Activated CD8-positive, alpha-beta T cell treated with anti-CD3 and anti-CD28 coated beads for 36 hours (primary cell): Measurements from ENCODE around the gene CORO2B. TPM values are rescaled to one million over a fixed set of nuclear protein-coding genes. Genes with fewer than 3 reads are reported as not detected.
"Not testable (repeated sequence)": the region's sequence is repeated elsewhere in the genome, so short reads cannot be mapped to it uniquely, and the experiment has no call there.

Experiments used
- ATAC-seq: fragments of 200-7000 bp; cut with Tn5 transposase; one replicate; pipeline ENCODE4 v1.10.0; 2021; ENCODE audit warnings: mild to moderate bottlenecking, moderate library complexity
- CTCF ChIA-PET: fragments of 350-600 bp; sonication (Branson Sonifier 250); formaldehyde crosslinking; loops from one replicate; lab custom pipeline; 2021; ENCODE audit warnings: antibody characterized with exemption; lab: Charles Lee
- POLR2A ChIA-PET: fragments of 350-600 bp; sonication (Branson Sonifier 250); formaldehyde crosslinking; loops from one replicate; lab custom pipeline; 2021; ENCODE audit warnings: antibody characterized with exemption; lab: Charles Lee
- DNase-seq: peaks from one replicate; pipeline ENCODE4 v3.0.0-alpha.2; 2020
- H3K27ac Mint-ChIP-seq: one replicate; pipeline ENCODE4 v1.8.0; 2021; ENCODE audit warnings: mild to moderate bottlenecking, mixed read lengths
- H3K27me3 Mint-ChIP-seq: one replicate; pipeline ENCODE4 v1.8.0; 2021; ENCODE audit warnings: mixed read lengths
- H3K36me3 Mint-ChIP-seq: one replicate; pipeline ENCODE4 v1.8.0; 2021; ENCODE audit warnings: low read depth, mixed read lengths
- H3K4me1 Mint-ChIP-seq: one replicate; pipeline ENCODE4 v1.8.0; 2021; ENCODE audit warnings: low read depth, mixed read lengths
- H3K4me3 Mint-ChIP-seq: one replicate; pipeline ENCODE4 v1.8.0; 2021; ENCODE audit warnings: mild to moderate bottlenecking, moderate library complexity, mixed read lengths
- H3K9me3 Mint-ChIP-seq: one replicate; pipeline ENCODE4 v1.8.0; 2021; ENCODE audit warnings: mixed read lengths
- intact Hi-C: fragments of 100-400 bp; cut with micrococcal nuclease; formaldehyde crosslinking; loops from one replicate; pipeline ENCODE4 v1.10.0; 2022
- total RNA-seq, 2 experiments: library from RNA; stranded (reverse); gene quantifications; one replicate each; pipeline ENCODE4 v1.2.3, GENCODE V29; 2021
- TF ChIP-seq, protein P1 (sequence below): fragments of 200-600 bp; IDR thresholded peaks from one replicate; pipeline ENCODE4 v1.8.0; 2022; ENCODE audit warnings: antibody characterized with exemption, mild to moderate bottlenecking

CORO2B gene
- total RNA-seq, 2 experiments from 2014 or later = not detected

GRCh38 chr15:68603951-68604350, 25.2 kb downstream of the CORO2B start:
- TF ChIP-seq, protein P1, sequence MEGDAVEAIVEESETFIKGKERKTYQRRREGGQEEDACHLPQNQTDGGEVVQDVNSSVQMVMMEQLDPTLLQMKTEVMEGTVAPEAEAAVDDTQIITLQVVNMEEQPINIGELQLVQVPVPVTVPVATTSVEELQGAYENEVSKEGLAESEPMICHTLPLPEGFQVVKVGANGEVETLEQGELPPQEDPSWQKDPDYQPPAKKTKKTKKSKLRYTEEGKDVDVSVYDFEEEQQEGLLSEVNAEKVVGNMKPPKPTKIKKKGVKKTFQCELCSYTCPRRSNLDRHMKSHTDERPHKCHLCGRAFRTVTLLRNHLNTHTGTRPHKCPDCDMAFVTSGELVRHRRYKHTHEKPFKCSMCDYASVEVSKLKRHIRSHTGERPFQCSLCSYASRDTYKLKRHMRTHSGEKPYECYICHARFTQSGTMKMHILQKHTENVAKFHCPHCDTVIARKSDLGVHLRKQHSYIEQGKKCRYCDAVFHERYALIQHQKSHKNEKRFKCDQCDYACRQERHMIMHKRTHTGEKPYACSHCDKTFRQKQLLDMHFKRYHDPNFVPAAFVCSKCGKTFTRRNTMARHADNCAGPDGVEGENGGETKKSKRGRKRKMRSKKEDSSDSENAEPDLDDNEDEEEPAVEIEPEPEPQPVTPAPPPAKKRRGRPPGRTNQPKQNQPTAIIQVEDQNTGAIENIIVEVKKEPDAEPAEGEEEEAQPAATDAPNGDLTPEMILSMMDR = no peak
- H3K27ac Mint-ChIP-seq = no peak overlapping the region
- H3K9me3 Mint-ChIP-seq = no peaks in the 10 kb centered on the region
- H3K27me3 Mint-ChIP-seq = peaks cover 2% of the 10 kb centered on the region
- CTCF ChIA-PET = no interaction called here
- POLR2A ChIA-PET = no interaction called here
- no peak for ATAC-seq
- H3K36me3 Mint-ChIP-seq = no peaks in the 10 kb centered on the region
- H3K4me3 Mint-ChIP-seq = no peak overlapping the region
- intact Hi-C loops = no loop called here
- no peak for DNase-seq
- H3K4me1 Mint-ChIP-seq = no peaks in the 10 kb centered on the region

- H3K4me1 Mint-ChIP-seq, CTCF ChIA-PET, H3K36me3 Mint-ChIP-seq, H3K27ac Mint-ChIP-seq, H3K27me3 Mint-ChIP-seq, DNase-seq, ATAC-seq, H3K4me3 Mint-ChIP-seq, POLR2A ChIA-PET, H3K9me3 Mint-ChIP-seq, intact Hi-C loops: not testable (repeated sequence)
These were observed 26.2 kb downstream of the CORO2B start for GRCh38 chr15:68604840-68605478.

GRCh38 chr15:68606375-68606774, 27.6 kb downstream of the CORO2B start:
- ChIA-PET POLR2A (no interaction called here), CTCF (interaction anchor here (0.9 to 1.7 kb wide), 2 partner anchors 46 to 67 kb away, joined by 3 to 5 read pairs; no protein-coding TSS in a partner anchor)
- Mint-ChIP-seq H3K27ac (no peak overlapping the region), H3K27me3 (peaks cover 2% of the 10 kb centered on the region), H3K4me3 (no peak overlapping the region), H3K4me1 (no peaks in the 10 kb centered on the region), H3K36me3 (no peaks in the 10 kb centered on the region), H3K9me3 (no peaks in the 10 kb centered on the region)
- intact Hi-C loops = no loop called here
- TF ChIP-seq, protein P1 = no peak
- ATAC-seq (no peak), DNase-seq (no peak)

DNA sequence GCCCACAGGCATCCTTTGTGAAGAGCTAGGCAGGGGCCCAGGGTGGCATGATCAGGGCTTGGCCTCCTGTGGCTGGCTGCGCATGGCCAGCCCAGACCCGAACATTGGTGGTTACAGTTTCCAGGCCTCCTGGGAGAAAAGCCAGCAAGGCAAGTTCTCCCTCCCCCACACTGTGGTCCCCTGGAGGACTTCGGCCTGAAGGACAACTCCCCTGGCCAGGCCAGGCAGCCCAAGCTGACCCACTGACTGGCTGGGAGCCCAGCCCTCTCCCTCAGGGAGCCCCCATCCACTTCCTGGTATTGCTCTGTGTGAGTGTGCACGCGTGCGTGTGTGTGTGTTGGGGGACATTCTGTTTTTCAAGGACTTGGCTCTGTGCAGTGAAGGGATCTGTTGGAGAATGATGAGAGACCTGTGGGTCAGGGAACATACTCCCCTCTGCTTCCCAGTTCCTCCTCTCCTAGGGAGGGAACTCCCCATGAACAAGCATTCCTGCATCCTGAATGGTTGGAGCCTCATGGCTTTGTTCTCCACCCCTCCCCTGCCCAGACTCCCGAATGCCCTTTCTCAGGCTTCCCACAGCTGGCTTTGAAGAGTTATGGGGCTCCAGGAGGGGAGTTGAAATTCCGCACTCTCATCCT, 29.5 kb downstream of the CORO2B start:
- ATAC-seq = no peak
- peaks cover 2% of the 10 kb centered on the region for H3K27me3 Mint-ChIP-seq
- no peak for DNase-seq
- TF ChIP-seq, protein P1 = no peak
- H3K36me3 Mint-ChIP-seq = no peaks in the 10 kb centered on the region
- no peaks in the 10 kb centered on the region for H3K9me3 Mint-ChIP-seq
- intact Hi-C loops = no loop called here
- H3K27ac Mint-ChIP-seq = no peak overlapping the region
- POLR2A ChIA-PET = no interaction called here
- no peak overlapping the region for H3K4me3 Mint-ChIP-seq
- CTCF ChIA-PET = no interaction called here
- no peaks in the 10 kb centered on the region for H3K4me1 Mint-ChIP-seq

DNA sequence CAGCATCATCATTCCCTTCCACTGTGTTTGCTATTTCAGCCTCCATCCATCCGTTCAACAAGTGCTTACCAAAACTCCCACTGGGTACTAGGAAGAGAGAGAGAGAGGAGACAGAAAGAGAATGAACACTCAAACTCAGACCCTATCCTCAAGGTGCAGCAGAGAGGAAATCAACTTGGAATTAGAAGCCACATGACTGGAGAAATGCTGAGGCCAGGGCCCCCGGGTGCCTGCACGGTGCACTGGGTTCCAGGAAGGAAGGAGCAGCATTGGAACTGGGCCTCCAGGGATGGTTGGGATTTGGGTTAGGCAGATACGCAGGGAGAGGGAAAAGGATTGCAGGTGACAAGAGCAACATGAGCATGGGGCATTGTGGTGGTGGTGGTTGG, 30.0 kb downstream of the CORO2B start:
- no peaks in the 10 kb centered on the region for H3K4me1 Mint-ChIP-seq
- POLR2A ChIA-PET = no interaction called here

More for the DNA sequence above, 30.0 kb downstream of the CORO2B start:
- DNase-seq (no peak), ATAC-seq (no peak)
- Mint-ChIP-seq H3K4me3 (no peak overlapping the region), H3K36me3 (no peaks in the 10 kb centered on the region), H3K27me3 (peaks cover 2% of the 10 kb centered on the region), H3K9me3 (no peaks in the 10 kb centered on the region), H3K27ac (no peak overlapping the region)
- CTCF ChIA-PET = no interaction called here
- TF ChIP-seq, protein P1 = no peak
- intact Hi-C loops = no loop called here
